ENCODE measurements around the gene CADPS.

- TF ChIP-seq CTCF (IDR thresholded peaks at IDR 0.05 in 2 of 3, conservative IDR thresholded peaks at IDR 0.05 in 1 of 3; ENCODE audit: insufficient read depth in 2 of 3, low read depth in 1 of 3, low read length in 3 of 3) (peak in 2 of 3 experiments; percentile 17 to 33; a peak in 2 of 6 replicates), CEBPB (tag; IDR thresholded peaks at IDR 0.05) (no peak), POLR2A (conservative IDR thresholded peaks at IDR 0.05) (no peak), NCOA6 (IDR thresholded peaks at IDR 0.05) (no peak), SMAD1 (IDR thresholded peaks at IDR 0.05; ENCODE audit: low read depth, low read length, partially characterized antibody) (no peak)
Observed at GRCh38 chr3:62833538-62833937, 41.7 kb downstream of the CADPS start.

Data from K562 (cell line).